ENCODE results near the gene RAB31.
"Not testable (repeated sequence)": the region's sequence is repeated elsewhere in the genome, so short reads cannot be mapped to it uniquely, and the experiment has no call there.

RAB31 gene

DNA sequence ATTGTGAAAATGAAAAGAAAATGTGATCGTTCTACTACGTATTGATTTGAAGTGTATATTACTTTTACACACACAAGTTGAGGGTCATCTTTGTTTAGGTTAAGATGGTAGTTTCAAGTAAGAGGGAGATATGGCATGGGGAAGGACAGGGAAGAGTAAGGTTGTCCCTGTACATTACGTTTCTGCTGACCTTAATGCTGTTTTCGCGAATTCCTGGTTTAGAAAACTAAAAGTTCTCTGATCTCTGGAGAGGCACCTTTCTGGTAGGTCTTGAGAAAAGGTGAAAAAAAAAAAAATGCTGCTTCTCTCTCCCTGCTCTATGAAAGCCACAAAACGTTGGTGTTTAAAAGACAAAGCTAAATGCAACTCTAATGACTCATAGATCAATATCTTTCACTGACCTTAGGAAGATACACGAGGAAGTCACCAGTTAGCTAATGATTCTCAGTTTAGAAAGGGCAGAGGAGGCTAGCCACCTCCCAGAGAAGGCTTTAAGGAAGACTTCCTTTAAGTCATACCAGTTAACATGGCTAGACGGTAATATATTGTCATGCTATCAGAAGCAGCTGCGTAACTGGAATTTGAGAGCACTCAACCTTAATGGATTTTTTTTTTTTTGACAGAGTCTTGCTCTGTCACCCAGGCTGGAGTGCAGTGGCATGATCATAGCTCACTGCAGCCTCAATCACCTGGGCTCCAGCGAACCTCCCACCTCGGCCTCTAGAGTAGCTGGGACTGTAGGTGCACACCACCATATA, 190.9 kb downstream of the RAB31 start:
- DNase-seq = no peak

DNA sequence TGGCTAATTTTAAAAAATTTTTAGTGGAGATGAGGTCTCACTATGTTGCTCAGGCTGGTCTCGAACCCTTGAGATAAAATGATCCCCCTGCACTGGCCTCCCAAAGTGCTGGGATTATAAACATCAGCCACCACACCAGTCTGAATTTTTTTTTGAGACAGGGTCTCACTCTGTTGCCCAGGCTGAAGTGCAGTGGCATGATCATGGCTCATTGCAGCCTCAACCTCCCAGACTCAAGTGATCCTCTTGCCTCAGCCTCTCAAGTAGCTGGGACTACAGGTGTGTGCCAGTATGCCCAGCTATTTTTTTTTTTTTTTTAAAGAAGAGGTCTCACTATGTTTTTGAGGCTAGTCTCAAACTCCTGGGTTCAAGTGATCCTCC, 191.4 kb downstream of the RAB31 start:
- DNase-seq = not testable (repeated sequence)

DNA sequence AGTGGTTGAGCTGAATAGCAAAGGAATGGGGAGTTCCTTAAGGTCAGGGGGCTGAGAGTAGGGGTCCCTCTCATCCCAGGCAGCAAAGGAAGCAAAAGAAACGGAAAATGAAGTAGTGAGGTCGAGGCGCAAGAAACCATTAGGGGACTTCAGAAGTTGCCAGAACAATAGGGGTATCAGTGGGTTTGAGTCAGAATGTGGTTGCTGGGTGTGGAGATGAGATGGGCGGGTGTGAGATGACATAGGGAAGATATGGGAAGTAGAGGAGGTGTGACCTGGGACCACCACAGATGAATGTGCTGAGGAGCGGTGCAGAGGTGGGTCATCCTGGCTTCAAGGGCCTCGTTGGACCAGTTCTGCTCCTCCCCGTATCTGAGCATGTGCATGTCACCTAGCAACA, 192.6 kb downstream of the RAB31 start:
- DNase-seq = no peak

DNA sequence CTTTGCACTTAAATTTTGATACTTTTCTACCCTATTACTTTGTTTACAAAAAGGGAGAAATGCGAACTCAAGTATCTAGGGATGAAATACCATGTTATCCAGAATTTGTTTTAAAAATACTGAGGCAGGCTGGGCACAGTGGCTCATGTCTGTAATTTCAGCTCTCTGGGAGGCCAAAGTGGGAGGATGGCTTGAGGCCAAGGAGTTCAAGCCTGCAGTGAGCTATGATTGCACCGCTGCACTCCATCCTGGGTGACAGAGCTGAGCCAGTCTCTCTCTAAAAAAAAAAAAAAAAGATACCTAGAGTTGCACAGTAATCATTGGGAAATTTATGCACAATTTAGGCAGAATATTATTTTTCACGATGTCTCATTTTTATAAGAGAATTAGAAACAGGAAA, 193.3 kb downstream of the RAB31 start:
- DNase-seq = no peak

DNA sequence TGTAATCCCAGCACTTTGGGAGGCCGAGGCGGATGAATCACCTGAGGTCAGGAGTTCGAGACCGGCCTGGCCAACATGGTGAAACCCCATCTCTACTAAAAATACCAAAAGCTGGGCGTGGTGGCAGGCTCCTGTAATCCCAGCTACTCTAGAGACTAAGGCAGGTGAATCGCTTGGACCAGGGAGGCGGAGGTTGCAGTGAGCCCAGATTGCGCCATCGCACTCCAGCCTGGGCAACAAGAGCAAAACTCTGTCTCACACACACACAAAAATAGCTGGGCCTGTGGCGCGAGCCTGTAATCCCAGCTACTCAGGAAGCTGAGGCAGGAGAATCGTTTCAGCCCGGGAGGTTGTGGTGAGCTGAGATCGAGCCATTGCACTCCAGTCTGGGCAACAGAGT, 194.2 kb downstream of the RAB31 start:
- DNase-seq = not testable (repeated sequence)

DNA sequence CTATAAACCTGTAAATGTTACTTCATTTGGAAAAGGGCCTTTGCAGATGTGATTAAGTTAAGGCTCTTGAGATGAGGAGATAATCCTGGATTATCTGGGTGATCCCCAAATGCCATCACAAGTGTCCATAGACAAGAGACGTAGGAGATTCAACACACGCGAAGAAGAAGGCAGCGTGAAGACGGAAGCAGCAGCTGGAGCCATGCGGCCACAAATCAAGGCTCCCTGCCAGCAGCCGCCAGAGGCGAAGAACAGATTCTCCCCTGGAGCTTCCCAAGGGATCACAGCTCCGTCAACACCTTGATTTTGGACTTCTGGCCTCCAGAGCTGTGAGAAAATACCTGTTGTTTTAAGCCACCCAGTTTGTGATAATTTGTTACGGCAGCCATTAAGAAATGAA, 194.7 kb downstream of the RAB31 start:
- DNase-seq = no peak

DNA sequence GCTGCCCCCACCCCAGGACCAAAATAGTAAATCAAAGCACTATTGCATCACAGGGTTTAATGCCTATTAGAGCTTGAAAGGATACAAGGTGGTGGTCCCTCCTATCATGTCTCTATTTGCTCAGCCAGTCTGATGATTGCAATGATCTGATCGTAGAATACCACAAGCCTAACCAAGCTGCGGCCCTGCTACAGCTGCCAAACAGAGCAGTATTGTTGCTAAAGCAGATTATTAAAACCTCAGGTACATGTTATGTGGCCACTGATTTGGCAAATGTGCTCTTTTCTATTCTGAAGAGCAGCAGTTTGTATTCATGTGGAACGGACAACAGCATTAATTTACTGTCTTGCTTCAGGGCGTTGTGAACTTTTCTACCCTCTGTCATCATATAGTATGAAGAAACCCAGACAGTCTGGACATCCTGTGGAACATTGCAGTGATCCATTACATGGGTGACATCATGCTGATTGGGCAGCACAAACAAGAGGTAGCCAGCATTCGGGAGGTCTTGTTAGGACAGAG, 197.4 kb downstream of the RAB31 start:
- no peak for DNase-seq

DNA sequence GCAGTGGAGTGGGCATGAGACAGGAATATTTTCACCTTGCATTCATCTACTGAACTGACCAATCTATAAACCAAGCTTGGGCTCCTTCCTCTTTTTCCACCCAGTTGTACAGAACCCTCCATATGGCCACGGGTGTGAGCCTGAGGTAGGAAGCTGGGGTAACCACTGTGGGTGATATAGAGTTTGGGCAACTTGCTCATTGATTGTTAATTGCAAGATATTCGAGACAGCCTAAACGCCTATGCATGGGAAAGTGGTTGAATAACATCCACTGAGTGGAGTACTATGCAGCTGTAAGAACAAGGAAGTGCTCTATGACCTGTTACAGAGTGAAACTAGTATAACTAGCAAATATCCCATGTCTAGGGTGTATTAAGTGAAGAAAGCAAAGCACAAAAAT, 198.4 kb downstream of the RAB31 start:
- DNase-seq = no peak

DNA sequence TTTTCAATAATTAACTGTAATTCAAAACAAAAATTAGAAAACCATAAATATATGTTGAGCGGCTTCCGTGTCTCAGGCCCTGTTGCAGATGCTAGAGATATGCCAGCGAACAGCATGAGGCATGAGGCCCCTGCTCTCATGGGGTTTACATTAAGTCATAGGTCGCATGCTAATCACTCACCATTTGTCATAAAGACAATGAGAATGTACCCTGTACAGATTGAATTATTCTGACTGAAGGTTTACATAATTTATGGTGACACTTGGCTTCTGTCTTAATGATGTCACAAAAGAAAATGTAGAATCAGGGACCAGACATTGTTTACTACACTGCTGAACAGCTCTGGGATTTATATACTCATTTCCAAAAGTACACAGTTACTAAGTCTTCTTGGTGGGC, 199.8 kb downstream of the RAB31 start:
- no peak for DNase-seq

DNA sequence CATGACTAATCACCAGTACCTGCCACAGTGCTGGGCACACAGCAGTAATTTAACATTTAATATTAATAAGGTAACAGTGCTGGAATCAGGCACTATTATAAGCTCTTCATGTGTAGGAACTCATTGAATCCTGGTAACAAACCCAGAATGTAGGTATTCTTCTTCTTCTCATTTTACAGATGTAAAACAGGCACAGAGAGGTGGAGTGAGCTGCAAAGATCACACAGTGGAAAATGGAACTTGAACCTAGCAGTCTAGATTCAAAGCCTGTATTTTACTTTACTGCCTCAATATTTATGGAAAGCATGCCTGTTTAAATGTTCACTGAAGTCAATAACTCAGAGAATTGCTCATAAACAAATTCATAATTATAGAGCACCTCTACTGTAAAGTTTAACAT, 202.0 kb downstream of the RAB31 start:
- no peak for DNase-seq

DNA sequence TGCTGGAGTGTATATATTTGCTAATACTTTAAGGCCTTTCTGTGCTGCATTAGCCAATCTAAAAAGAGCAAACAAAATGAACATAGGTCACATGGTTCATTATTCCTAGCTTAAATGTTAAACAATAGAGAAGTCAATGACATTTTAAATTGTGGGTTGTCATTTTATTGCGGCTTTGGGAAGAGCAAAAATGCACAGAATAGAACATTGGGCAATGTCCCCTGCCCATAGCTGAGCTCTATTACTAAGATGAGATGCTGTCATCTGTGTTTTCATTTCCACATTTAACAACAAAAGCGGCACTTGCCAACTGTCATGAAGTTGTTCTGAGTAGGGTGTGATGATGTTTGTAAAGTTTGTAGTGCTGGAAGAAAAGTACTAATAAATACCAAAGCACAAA, 202.6 kb downstream of the RAB31 start:
- no peak for DNase-seq

DNA sequence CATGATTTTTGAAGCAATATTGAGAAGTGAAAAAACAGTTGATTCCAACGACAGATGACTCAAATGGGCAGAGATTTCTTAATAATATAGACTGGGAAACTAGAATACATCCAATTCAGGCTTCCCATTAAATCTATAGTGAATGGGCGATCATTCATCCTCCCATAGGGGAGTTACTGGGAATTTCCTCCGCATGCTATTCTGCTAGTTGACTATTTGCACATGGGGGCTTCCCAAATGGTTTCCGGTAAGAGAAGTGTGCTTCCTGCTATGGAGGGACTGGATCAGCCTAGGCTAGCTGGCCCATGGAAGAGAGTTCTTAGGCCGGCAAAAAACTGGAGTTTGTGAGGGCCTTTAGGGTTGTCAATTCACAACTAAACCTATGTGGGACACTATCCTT, 203.1 kb downstream of the RAB31 start:
- no peak for DNase-seq

All from NCI-H1105 (cell line).